K562 (cell line): ENCODE results near the gene SLC30A7.

Source experiments
- FOS ChIP-seq: IDR thresholded peaks from 3 replicates; pipeline ENCODE4 v1.6.1; 2011; ENCODE audit not compliant: insufficient read length; ENCODE audit errors: extremely low read depth
- GABPA ChIP-seq: fragments of 200-800 bp; sonication (Bioruptor generic); conservative IDR thresholded peaks from 2 replicates; pipeline ENCODE4 v1.6.1; 2016; ENCODE audit warnings: low read depth, missing genetic modification characterization, missing compliant biosample characterization
- KDM2B ChIP-seq: fragments of 250-450 bp; sonication (Bioruptor Pico); IDR thresholded peaks from 2 replicates; pipeline ENCODE4 v1.8.0; 2021; ENCODE audit warnings: mild to moderate bottlenecking, moderate library complexity
- NFATC3 ChIP-seq: fragments of 450-650 bp; IDR thresholded peaks from 2 replicates; pipeline ENCODE4 v1.6.1; 2017; ENCODE audit warnings: mild to moderate bottlenecking
- POLR2AphosphoS5 ChIP-seq: IDR thresholded peaks from 2 replicates; pipeline ENCODE4 v1.6.1; 2011; ENCODE audit warnings: mild to moderate bottlenecking, low read depth, low read length, moderate library complexity; ENCODE audit not compliant: control insufficient read depth, insufficient read depth
- POLR3G ChIP-seq: IDR thresholded peaks from 2 replicates; pipeline ENCODE4 v1.6.1; 2011; ENCODE audit not compliant: insufficient read length, insufficient replicate concordance; ENCODE audit errors: extremely low read depth
- SRF ChIP-seq, 2 experiments: fragments of 250-450, 450-650 bp in 1 of 2; sonication (Bioruptor Pico) in 1 of 2; sonication (generic) in 1 of 2; formaldehyde crosslinking; IDR thresholded peaks; 2 replicates each; pipeline versions ENCODE4 v1.5.0 to v1.5.1; 2020 to 2022; ENCODE audit warnings: mild to moderate bottlenecking in 1 of 2, missing genetic modification reagents in 1 of 2
- ZNF174 ChIP-seq: fragments of 250-450 bp; sonication (Bioruptor Pico); IDR thresholded peaks from 2 replicates; pipeline ENCODE4 v1.4.0; 2020; ENCODE audit warnings: mild to moderate bottlenecking
- ZNF57 ChIP-seq: fragments of 450-650 bp; formaldehyde crosslinking; IDR thresholded peaks from 2 replicates; pipeline ENCODE4 v1.4.0; 2020; ENCODE audit warnings: mild to moderate bottlenecking, moderate library complexity
- TF ChIP-seq, protein P1 (sequence below): sonication (generic); formaldehyde crosslinking; IDR thresholded peaks from 2 replicates; pipeline ENCODE4 v1.8.1; 2023; ENCODE audit warnings: mild to moderate bottlenecking, missing genetic modification reagents
- TF ChIP-seq, protein P2 (sequence below), 3 experiments: IDR thresholded peaks in 2 of 3; conservative IDR thresholded peaks in 1 of 3; 2 replicates each; pipeline ENCODE4 v1.5.1; 2011 to 2012; ENCODE audit warnings: low read length in 3 of 3, mild to moderate bottlenecking in 3 of 3, control low read depth in 2 of 3, improper control_type of control experiment in 1 of 3, inconsistent platforms in 1 of 3, low read depth in 1 of 3, mixed read lengths in 1 of 3, moderate library complexity in 1 of 3; ENCODE audit not compliant: insufficient read depth in 2 of 3
- TF ChIP-seq, protein P3 (sequence below): sonication (generic); formaldehyde crosslinking; IDR thresholded peaks from 2 replicates; pipeline ENCODE4 v1.8.0; 2022; ENCODE audit warnings: mild to moderate bottlenecking, missing genetic modification reagents
- TF ChIP-seq, protein P4 (sequence below): fragments of 250-450 bp; sonication (Bioruptor Pico); IDR thresholded peaks from 2 replicates; pipeline ENCODE4 v1.4.0; 2020; ENCODE audit warnings: borderline replicate concordance

GRCh38 chr1:100869996-100870395 is 25.9 kb upstream of the SLC30A7 start:
- no peak for TF ChIP-seq ZNF174
- TF ChIP-seq POLR2AphosphoS5, result no peak
- TF ChIP-seq, protein P1, sequence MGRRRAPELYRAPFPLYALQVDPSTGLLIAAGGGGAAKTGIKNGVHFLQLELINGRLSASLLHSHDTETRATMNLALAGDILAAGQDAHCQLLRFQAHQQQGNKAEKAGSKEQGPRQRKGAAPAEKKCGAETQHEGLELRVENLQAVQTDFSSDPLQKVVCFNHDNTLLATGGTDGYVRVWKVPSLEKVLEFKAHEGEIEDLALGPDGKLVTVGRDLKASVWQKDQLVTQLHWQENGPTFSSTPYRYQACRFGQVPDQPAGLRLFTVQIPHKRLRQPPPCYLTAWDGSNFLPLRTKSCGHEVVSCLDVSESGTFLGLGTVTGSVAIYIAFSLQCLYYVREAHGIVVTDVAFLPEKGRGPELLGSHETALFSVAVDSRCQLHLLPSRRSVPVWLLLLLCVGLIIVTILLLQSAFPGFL (CRISPR knock-in tag), result no peak
- no peak for TF ChIP-seq POLR3G
- no peak for TF ChIP-seq GABPA (tag)
- TF ChIP-seq NFATC3, result no peak
- TF ChIP-seq FOS, result no peak
- TF ChIP-seq, protein P2, sequence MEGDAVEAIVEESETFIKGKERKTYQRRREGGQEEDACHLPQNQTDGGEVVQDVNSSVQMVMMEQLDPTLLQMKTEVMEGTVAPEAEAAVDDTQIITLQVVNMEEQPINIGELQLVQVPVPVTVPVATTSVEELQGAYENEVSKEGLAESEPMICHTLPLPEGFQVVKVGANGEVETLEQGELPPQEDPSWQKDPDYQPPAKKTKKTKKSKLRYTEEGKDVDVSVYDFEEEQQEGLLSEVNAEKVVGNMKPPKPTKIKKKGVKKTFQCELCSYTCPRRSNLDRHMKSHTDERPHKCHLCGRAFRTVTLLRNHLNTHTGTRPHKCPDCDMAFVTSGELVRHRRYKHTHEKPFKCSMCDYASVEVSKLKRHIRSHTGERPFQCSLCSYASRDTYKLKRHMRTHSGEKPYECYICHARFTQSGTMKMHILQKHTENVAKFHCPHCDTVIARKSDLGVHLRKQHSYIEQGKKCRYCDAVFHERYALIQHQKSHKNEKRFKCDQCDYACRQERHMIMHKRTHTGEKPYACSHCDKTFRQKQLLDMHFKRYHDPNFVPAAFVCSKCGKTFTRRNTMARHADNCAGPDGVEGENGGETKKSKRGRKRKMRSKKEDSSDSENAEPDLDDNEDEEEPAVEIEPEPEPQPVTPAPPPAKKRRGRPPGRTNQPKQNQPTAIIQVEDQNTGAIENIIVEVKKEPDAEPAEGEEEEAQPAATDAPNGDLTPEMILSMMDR (IDR thresholded peaks at IDR 0.05 in 2 of 3, conservative IDR thresholded peaks at IDR 0.05 in 1 of 3; ENCODE audit: insufficient read depth in 2 of 3, low read depth in 1 of 3, low read length in 3 of 3), result no peak
- TF ChIP-seq, protein P3, sequence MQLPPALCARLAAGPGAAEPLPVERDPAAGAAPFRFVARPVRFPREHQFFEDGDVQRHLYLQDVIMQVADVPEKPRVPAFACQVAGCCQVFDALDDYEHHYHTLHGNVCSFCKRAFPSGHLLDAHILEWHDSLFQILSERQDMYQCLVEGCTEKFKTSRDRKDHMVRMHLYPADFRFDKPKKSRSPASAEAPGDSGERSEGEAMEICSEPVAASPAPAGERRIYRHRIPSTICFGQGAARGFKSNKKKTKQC (CRISPR knock-in tag), result no peak
- TF ChIP-seq, protein P4, sequence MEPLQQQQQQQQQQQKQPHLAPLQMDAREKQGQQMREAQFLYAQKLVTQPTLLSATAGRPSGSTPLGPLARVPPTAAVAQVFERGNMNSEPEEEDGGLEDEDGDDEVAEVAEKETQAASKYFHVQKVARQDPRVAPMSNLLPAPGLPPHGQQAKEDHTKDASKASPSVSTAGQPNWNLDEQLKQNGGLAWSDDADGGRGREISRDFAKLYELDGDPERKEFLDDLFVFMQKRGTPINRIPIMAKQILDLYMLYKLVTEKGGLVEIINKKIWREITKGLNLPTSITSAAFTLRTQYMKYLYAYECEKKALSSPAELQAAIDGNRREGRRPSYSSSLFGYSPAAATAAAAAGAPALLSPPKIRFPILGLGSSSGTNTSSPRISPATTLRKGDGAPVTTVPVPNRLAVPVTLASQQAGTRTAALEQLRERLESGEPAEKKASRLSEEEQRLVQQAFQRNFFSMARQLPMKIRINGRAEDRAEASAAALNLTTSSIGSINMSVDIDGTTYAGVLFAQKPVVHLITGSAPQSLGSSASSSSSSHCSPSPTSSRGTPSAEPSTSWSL (CRISPR knock-in tag), result no peak
- no peak for TF ChIP-seq SRF (CRISPR knock-in tag; IDR thresholded peaks at IDR 0.05)
- no peak for TF ChIP-seq KDM2B (CRISPR knock-in tag)
- no peak for TF ChIP-seq ZNF57 (CRISPR knock-in tag)
